HL-60 (cell line): ENCODE results near the gene TMEM117.

ENCODE experiments used
- GABPA ChIP-seq: IDR thresholded peaks from 2 replicates; pipeline ENCODE4 v1.6.1; 2012; ENCODE audit warnings: low read depth
- POLR2AphosphoS5 ChIP-seq: IDR thresholded peaks from 2 replicates; pipeline ENCODE4 v1.6.1; 2012; ENCODE audit warnings: low read depth
- TF ChIP-seq, protein P1 (sequence below): IDR thresholded peaks from one replicate; pipeline ENCODE4 v1.5.1; 2011; ENCODE audit warnings: low read length, control low read depth, inconsistent platforms; ENCODE audit not compliant: insufficient read depth

DNA sequence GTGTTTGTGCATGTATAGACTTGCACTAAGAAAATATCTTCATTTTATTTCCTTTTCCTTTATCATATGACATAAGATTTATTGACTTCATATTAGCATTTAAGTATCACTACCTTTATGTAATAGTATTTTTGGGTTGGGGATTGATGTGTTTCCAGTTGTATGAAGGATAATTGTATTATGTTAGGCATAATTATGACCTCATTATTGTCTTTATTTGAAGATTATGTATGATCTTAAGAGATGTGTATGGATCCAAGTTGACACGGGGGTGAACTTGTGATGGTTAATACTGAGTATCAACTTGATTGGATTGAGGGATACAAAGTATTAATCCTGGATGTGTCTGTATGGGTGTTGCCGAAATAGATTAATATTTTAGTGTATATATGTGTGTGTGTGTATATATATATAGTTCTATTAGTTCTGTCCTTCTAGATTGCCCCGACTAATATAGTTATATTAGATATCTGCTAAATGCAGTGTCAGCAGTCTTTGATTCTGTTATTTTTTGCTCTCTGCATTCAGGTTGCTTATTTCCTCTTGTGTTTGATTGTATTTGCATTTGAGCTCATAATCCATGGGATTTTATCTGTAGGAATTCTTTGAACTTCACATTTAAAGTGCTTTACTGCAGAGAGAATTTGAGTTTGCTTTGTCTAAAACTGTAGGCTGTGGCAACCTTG lies 211.0 kb downstream of the TMEM117 start:
- TF ChIP-seq, protein P1, sequence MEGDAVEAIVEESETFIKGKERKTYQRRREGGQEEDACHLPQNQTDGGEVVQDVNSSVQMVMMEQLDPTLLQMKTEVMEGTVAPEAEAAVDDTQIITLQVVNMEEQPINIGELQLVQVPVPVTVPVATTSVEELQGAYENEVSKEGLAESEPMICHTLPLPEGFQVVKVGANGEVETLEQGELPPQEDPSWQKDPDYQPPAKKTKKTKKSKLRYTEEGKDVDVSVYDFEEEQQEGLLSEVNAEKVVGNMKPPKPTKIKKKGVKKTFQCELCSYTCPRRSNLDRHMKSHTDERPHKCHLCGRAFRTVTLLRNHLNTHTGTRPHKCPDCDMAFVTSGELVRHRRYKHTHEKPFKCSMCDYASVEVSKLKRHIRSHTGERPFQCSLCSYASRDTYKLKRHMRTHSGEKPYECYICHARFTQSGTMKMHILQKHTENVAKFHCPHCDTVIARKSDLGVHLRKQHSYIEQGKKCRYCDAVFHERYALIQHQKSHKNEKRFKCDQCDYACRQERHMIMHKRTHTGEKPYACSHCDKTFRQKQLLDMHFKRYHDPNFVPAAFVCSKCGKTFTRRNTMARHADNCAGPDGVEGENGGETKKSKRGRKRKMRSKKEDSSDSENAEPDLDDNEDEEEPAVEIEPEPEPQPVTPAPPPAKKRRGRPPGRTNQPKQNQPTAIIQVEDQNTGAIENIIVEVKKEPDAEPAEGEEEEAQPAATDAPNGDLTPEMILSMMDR = no peak
- TF ChIP-seq POLR2AphosphoS5 (no peak), GABPA (no peak)
